Glomerular endothelial cell (primary cell): ENCODE measurements around the gene FKBP7. TPM values are rescaled to one million over a fixed set of nuclear protein-coding genes. Genes with fewer than 3 reads are reported as not detected.
"Not testable (repeated sequence)": the region's sequence is repeated elsewhere in the genome, so short reads cannot be mapped to it uniquely, and the experiment has no call there.

ENCODE experiments used
- DNase-seq: peaks from one replicate; pipeline ENCODE4 v3.0.0-alpha.2; 2011; ENCODE audit warnings: low read depth, low spot score; ENCODE audit errors: extremely low read depth
- total RNA-seq: library from RNA; depleted of rRNA; stranded (reverse); fragments of >200 nt; gene quantifications from 2 replicates; pipeline ENCODE4 v1.2.3, GENCODE V29; 2015

Gene FKBP7
- total RNA-seq, 1 donor from 2014 or later: 26.2 TPM

GRCh38 chr2:178450524-178450773 is 28.0 kb downstream of the FKBP7 start:
- no peak for DNase-seq

DNA sequence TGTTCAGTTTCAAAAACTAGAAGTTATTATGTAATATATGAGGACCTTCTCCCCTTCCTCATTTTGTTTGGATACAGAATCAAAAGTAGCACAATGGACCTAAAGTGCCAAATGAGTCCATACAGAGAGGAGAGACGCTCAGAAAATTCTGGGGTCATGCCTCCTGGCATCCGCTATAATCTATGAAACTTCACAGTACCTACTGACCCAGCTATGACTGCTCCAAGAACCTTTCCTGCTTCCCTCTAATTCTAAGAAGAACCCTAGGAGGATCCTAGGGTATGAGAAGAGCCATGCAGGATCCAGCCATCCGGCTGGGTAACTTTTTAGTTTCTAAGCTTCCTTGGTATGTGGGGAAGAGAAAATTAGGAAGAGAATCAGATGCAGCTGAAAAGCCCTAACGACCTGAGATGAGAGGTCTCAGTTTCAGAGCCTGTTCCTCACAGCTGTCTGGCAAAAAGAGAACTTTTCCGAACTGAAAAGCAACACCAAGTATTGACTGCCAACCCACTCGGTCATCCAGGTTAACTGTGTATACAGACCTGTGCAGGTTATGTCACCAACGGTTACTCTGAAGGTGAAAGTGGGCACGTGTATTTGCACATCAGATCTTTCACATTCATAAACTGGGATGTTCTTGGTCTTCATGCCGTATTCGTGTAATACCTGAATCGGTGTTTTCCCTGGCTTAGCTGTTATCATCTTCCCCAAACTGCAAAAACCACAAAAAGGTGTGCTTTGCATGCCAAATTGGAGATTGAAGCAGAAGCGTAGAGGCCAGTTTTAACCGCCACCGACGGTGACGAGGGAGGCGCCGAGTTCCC is 28.5 kb downstream of the FKBP7 start:
- DNase-seq: no peak

GRCh38 chr2:178448968-178449661 is 29.3 kb downstream of the FKBP7 start:
- no peak for DNase-seq

DNA sequence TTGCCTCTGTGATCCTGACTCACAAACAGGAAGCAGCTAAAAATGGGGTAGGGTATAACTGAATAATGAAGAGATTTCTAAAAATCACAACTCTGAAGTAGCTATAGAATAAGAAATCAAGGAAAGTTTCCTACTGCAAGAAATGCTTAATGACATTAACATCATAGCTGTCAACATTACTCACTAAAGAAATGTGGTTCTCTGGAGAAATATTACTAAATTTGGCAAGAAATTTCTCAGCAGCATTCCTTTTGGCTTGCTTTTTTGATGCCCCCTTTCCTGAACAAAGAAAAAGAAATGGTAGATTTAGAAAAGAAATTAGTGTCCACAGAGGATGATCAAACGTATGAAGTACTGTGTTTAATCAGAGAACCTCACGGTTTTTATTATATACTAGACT is 37.0 kb downstream of the FKBP7 start:
- DNase-seq: no peak

DNA sequence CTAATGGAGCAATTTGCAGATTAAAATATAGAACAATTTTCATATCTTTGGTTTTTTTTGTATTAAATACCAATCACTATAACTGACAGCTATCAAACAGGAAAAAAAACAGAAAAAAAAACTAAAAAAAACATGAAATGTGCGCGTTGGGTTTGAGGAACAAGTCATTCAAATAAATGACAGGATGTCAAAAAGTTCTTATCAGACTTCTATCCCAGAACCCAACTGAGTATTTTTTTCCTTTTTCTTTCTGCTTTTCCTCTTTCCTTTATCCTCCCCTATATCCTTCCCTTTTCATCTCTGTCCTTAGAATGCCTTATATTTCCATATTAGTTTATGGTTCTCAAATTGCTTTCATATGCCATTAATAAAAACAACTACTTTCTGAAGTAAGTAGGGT is 41.7 kb downstream of the FKBP7 start:
- DNase-seq: no peak

GRCh38 chr2:178429336-178429735 is 49.1 kb downstream of the FKBP7 start:
- DNase-seq: no peak

- no peak for DNase-seq
These were observed 50.0 kb downstream of the FKBP7 start for GRCh38 chr2:178428396-178428806.

DNA sequence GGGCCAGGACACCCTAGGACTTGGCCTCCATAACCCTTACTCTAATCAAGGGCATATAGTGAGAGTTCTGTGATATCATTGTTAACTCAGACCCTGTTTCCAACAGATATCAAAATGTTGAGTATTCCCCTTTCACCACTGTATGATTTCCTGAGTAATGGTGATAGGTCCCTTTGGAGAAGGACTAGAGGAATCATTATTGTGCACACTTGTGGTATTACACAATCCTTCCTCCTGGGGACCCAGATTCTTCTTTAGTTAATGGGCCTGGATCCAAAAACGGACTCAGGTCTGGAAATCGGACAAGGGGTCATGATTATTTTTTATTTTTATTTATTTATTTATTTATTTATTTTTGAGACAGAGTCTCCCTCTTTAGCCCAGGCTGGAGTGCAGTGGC is 50.9 kb downstream of the FKBP7 start:
- DNase-seq: no peak

DNA sequence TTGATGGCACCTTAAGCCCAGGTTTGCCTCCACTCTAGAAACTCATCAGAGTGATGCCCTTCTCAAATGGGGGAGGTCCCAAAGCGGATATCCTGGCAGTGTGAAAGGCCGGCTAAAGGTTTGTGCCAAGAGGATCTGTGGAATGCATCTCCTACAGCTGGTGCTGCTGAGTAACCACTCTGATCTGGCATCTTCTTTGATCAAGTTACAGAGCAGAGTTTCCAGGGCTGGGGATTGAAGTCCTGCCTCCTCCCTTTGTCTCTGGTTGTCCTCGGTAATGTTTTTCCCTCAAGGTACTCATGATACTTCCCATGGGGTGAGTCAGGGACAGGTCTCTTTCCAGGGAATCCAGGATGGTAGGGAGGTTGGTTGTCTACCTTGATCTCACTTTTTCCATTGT is 52.0 kb downstream of the FKBP7 start:
- DNase-seq: no peak

GRCh38 chr2:178425255-178425827 is 53.1 kb downstream of the FKBP7 start:
- no peak for DNase-seq

DNA sequence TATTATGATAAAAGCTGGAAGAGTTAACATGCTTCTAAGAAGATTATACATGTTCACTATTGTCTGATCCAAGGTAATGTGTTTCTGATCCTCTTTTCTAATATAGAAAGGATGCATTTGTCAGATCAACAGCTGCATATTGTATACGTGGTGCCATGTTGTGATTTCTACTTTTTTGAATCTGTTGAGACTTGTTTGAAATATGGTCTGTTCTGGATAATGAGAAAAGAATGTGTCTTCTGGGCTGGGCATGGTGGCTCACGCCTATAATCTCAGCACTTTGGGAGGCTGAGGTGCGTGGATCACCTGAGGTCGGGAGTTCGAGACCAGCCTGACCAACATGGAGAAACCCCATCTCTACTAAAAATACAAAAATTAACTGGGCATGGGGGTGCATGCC is 54.7 kb downstream of the FKBP7 start:
- not testable (repeated sequence) for DNase-seq

DNA sequence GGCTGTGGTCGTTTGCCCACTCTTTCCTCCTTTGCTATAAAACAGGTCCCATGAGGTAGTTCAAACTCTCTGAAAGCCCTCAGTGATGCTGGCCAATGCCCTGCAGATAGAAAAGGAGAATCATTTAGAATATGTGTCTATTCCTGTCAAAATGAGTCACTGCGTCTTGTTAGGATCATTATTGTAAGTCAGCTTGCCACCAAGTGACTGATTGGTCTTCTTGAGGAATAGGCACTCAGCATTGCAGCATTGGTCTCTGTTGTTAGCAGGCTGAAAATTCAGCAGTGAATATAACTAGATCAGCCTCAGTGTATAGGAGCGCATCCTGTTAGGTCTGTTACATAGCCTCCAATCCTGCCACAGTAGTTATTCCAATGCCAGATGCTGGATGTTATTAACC is 56.3 kb downstream of the FKBP7 start:
- no peak for DNase-seq

DNA sequence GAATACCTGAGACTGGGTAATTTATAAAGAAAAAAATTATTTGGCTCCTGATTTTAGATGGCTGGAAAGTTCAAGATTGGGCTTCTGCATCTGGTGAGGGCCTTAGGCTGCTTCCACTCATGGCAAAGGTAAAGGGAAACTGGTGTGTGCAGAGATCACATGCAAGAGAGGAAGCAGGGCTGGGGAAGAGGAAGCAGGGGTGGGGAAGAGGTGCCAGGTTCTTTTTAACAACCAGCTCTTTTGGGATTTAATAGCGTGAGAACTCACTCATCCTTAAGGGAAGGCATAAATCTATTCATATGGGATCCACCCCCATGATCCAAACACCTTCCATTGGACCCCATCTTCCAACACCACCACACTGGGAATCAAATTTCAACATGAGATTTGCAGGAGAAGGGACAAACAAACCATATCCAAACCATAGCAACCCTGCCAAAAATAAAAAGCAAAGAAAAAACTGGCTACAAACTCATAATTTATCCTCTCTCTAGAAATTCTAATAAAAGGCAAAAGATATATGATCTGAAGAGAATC is 57.9 kb downstream of the FKBP7 start:
- DNase-seq: no peak

- DNase-seq: no peak
These were observed 59.3 kb downstream of the FKBP7 start for GRCh38 chr2:178419123-178419522.

GRCh38 chr2:178418426-178418825 is 60.0 kb downstream of the FKBP7 start:
- no peak for DNase-seq

GRCh38 chr2:178417916-178418315 is 60.5 kb downstream of the FKBP7 start:
- DNase-seq: no peak

GRCh38 chr2:178415979-178416378 is 62.4 kb downstream of the FKBP7 start:
- DNase-seq: no peak

DNA sequence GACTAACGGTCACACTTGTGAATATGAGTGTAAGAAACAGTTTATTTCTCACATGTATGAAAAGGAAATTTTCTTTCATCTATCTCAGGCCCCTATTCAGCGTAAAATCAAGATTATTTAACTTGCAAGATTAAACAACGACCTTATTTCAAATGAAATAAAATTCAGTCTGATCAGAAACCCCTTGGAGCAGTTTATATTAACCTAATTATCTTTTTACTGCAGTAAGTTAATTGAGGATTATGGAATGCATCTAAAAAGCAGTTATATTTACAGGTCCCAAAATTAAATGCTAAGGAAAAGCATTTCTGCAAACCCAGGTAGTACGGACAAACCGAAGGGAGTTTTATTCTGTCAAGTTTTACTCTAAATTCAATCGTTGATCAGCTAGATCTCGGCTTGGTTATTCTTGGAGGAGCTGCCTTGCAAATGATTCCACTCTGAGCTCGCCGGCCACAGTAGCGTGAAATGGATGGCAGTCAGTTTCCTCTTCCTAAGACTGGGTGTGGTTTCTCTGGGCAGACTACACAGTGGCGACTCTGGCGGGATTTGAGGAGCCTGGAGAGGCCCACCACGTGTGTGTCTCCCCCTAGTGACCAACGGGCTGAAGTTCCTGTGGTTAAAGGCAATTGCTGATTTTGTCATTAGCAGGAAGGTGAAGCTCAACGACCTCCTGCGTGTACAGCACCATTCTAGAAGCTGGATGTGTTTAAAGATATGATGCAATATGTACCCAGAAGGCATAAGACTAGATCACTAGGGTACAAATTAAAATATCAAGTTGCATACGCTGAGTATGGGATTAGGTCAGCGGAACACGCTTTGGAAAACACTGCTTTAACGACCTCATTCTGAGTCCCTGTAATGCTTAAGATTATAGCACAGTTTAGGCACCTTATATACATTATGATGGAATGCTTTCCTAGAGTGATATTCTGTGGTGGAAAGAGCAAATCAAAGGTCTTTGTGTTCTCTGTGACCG is 63.8 kb downstream of the FKBP7 start:
- peak; percentile 91 for DNase-seq
